H9 (cell line): Measurements from ENCODE around the gene TMEM129. TPM values are rescaled to one million over a fixed set of nuclear protein-coding genes. Genes with fewer than 3 reads are reported as not detected.

Source experiments
- DNase-seq: peaks from one replicate; pipeline ENCODE4 v3.0.0-alpha.2; 2017
- H2AFZ ChIP-seq: one replicate; pipeline ENCODE4 v1.6.1; 2013; ENCODE audit warnings: mild to moderate bottlenecking, low read length, control low read depth, moderate library complexity
- H2AK5ac ChIP-seq: 2 replicates; pipeline ENCODE4 v1.6.1; 2013; ENCODE audit warnings: low read length, control low read depth, mixed read lengths; ENCODE audit not compliant: insufficient read length
- H2BK120ac ChIP-seq: one replicate; pipeline ENCODE4 v1.6.1; 2013; ENCODE audit warnings: low read depth, mild to moderate bottlenecking, low read length, control low read depth, inconsistent platforms; ENCODE audit not compliant: poor library complexity, severe bottlenecking
- H2BK12ac ChIP-seq: 2 replicates; pipeline ENCODE4 v1.6.1; 2013; ENCODE audit warnings: low read length, control low read depth, mixed read lengths, low read depth; ENCODE audit not compliant: insufficient read length
- H2BK15ac ChIP-seq: 2 replicates; pipeline ENCODE4 v1.6.1; 2013; ENCODE audit warnings: low read depth, low read length, control low read depth
- H2BK20ac ChIP-seq: one replicate; pipeline ENCODE4 v1.6.1; 2013; ENCODE audit warnings: low read depth, mild to moderate bottlenecking, low read length, control low read depth, inconsistent platforms; ENCODE audit not compliant: poor library complexity, severe bottlenecking
- H2BK5ac ChIP-seq: 2 replicates; pipeline ENCODE4 v1.6.1; 2013; ENCODE audit warnings: low read length, control low read depth, mixed read lengths; ENCODE audit not compliant: insufficient read length
- H3K14ac ChIP-seq: 2 replicates; pipeline ENCODE4 v1.6.1; 2013; ENCODE audit warnings: low read length, control low read depth; ENCODE audit not compliant: insufficient read depth
- H3K18ac ChIP-seq: 2 replicates; pipeline ENCODE4 v1.6.1; 2013; ENCODE audit warnings: low read depth, mild to moderate bottlenecking, mixed read lengths, low read length, control low read depth; ENCODE audit not compliant: insufficient read length
- H3K23ac ChIP-seq: 2 replicates; pipeline ENCODE4 v1.6.1; 2013; ENCODE audit warnings: low read length, control low read depth, mixed read lengths, low read depth; ENCODE audit not compliant: insufficient read length
- H3K23me2 ChIP-seq: 2 replicates; pipeline ENCODE4 v1.6.1; 2013; ENCODE audit warnings: low read depth, mild to moderate bottlenecking, mixed read lengths, low read length, control low read depth; ENCODE audit not compliant: insufficient read length, poor library complexity, severe bottlenecking
- H3K27ac ChIP-seq: 2 replicates; pipeline ENCODE4 v1.5.1; 2013; ENCODE audit warnings: low read length, control low read depth, mixed read lengths, low read depth; ENCODE audit not compliant: insufficient read length
- H3K27me3 ChIP-seq: 2 replicates; pipeline ENCODE4 v1.6.1; 2013; ENCODE audit warnings: low read length, control low read depth, inconsistent platforms; ENCODE audit not compliant: insufficient read depth
- H3K4ac ChIP-seq: 2 replicates; pipeline ENCODE4 v1.6.1; 2013; ENCODE audit warnings: low read depth, mild to moderate bottlenecking, control low read depth, inconsistent platforms, low read length, moderate library complexity
- H3K4me1 ChIP-seq: 2 replicates; pipeline ENCODE4 v1.6.1; 2013; ENCODE audit warnings: low read length, control low read depth, inconsistent platforms; ENCODE audit not compliant: insufficient read depth
- H3K4me2 ChIP-seq: 2 replicates; pipeline ENCODE4 v1.6.1; 2013; ENCODE audit warnings: low read length, control low read depth, mixed read lengths; ENCODE audit not compliant: insufficient read length, insufficient read depth
- H3K56ac ChIP-seq: 2 replicates; pipeline ENCODE4 v1.6.1; 2013; ENCODE audit warnings: low read depth, mild to moderate bottlenecking, mixed read lengths, low read length, control low read depth; ENCODE audit not compliant: insufficient read length
- H3K79me1 ChIP-seq: 2 replicates; pipeline ENCODE4 v1.6.1; 2013; ENCODE audit warnings: low read depth, mild to moderate bottlenecking, moderate library complexity, low read length, control low read depth, inconsistent platforms; ENCODE audit not compliant: insufficient read depth, poor library complexity, severe bottlenecking
- H3K79me2 ChIP-seq: 2 replicates; pipeline ENCODE4 v1.6.1; 2013; ENCODE audit warnings: low read length, control low read depth, inconsistent platforms; ENCODE audit not compliant: insufficient read depth
- H3K9ac ChIP-seq: 2 replicates; pipeline ENCODE4 v1.6.1; 2013; ENCODE audit warnings: low read length, control low read depth, mixed read lengths; ENCODE audit not compliant: insufficient read length; ENCODE audit errors: extremely low read depth
- H3K9me3 ChIP-seq: one replicate; pipeline ENCODE4 v1.6.1; 2013; ENCODE audit warnings: low read depth, low read length, inconsistent platforms; ENCODE audit not compliant: control insufficient read depth
- H3T11ph ChIP-seq: one replicate; pipeline ENCODE4 v1.6.1; 2013; ENCODE audit warnings: mild to moderate bottlenecking, low read length, control low read depth, inconsistent platforms
- H4K20me1 ChIP-seq: one replicate; pipeline ENCODE4 v1.6.1; 2013; ENCODE audit not compliant: control insufficient read depth, insufficient read length, insufficient read depth
- H4K5ac ChIP-seq: 2 replicates; pipeline ENCODE4 v1.6.1; 2013; ENCODE audit warnings: low read depth, mild to moderate bottlenecking, mixed read lengths, low read length, control low read depth; ENCODE audit not compliant: insufficient read length
- H4K8ac ChIP-seq: replicated peaks from 2 replicates; pipeline ENCODE4 v1.6.1; 2013; ENCODE audit warnings: low read length, control low read depth, mixed read lengths, low read depth; ENCODE audit not compliant: insufficient read length
- H4K91ac ChIP-seq: 2 replicates; pipeline ENCODE4 v1.6.1; 2013; ENCODE audit warnings: low read depth, mild to moderate bottlenecking, moderate library complexity, mixed read lengths, low read length, control low read depth; ENCODE audit not compliant: insufficient read length
- H3K27ac Mint-ChIP-seq, 3 experiments: 2 replicates in 2 of 3; 3 replicates in 1 of 3; pipeline ENCODE4 v1.8.0; 2020 to 2021; ENCODE audit warnings: mixed read lengths in 3 of 3, mild to moderate bottlenecking in 1 of 3, moderate library complexity in 1 of 3
- H3K27me3 Mint-ChIP-seq: 2 replicates; pipeline ENCODE4 v1.8.0; 2021; ENCODE audit warnings: low read depth, mild to moderate bottlenecking, moderate library complexity, mixed read lengths
- H3K36me3 Mint-ChIP-seq, 3 experiments: 2 replicates in 2 of 3; 3 replicates in 1 of 3; pipeline ENCODE4 v1.8.0; 2020 to 2021; ENCODE audit warnings: low read depth in 3 of 3, mixed read lengths in 3 of 3; ENCODE audit not compliant: insufficient read depth in 1 of 3
- H3K4me1 Mint-ChIP-seq, 2 experiments: 2 replicates each; pipeline ENCODE4 v1.8.0; 2020; ENCODE audit warnings: mixed read lengths in 2 of 2
- H3K4me3 Mint-ChIP-seq, 2 experiments: 2 replicates in 1 of 2; 3 replicates in 1 of 2; pipeline ENCODE4 v1.8.0; 2020 to 2021; ENCODE audit warnings: mild to moderate bottlenecking in 2 of 2, mixed read lengths in 2 of 2, moderate library complexity in 1 of 2
- H3K9me3 Mint-ChIP-seq, 2 experiments: 2 replicates in 1 of 2; 3 replicates in 1 of 2; pipeline ENCODE4 v1.8.0; 2020; ENCODE audit warnings: mild to moderate bottlenecking in 2 of 2, mixed read lengths in 2 of 2, moderate library complexity in 1 of 2
- CTCF ChIP-seq: fragments of 200-600 bp; sonication (generic); conservative IDR thresholded peaks from 3 replicates; pipeline ENCODE4 v1.8.0; 2021; ENCODE audit warnings: antibody characterized with exemption, mild to moderate bottlenecking
- WGBS: extraction: QIAGEN DNeasy Blood & Tissue Kit; methylation state at CpG from one replicate; pipeline ENCODE4 v1.1.7; 2013; ENCODE audit warnings: missing lambda C conversion rate, low lambda C conversion rate, mixed read lengths; ENCODE audit not compliant: insufficient read length; ENCODE audit errors: extremely low coverage; 5-methylcytosine and 5-hydroxymethylcytosine counted together
- total RNA-seq: library from RNA; stranded (reverse); gene quantifications from 2 replicates; pipeline ENCODE4 v1.2.1, GENCODE V29; 2021

The TMEM129 gene
- total RNA-seq, 1 experiment from 2014 or later = 27.3 TPM

- Histone ChIP-seq H3K4me2 (no peak overlapping the region), H3K18ac (no peak overlapping the region), H3K9me3 (no peaks in the 10 kb centered on the region), H4K5ac (no peak overlapping the region), H3K27me3 (peaks cover 7% of the 10 kb centered on the region; the same call in 1 of the 2 replicates), H3K14ac (no peak overlapping the region), H2BK15ac (no peak overlapping the region), H3K4me1 (no peaks in the 10 kb centered on the region), H3K79me2 (no peaks in the 10 kb centered on the region), H2BK20ac (no peak overlapping the region), H3K79me1 (no peaks in the 10 kb centered on the region), H4K91ac (no peak overlapping the region), H2AFZ (no peak overlapping the region), H2BK120ac (no peak overlapping the region), H3K23ac (no peak overlapping the region), H3K27ac (no peak overlapping the region), H3K56ac (no peak overlapping the region), H3K23me2 (peaks cover 2% of the 10 kb centered on the region), H3K9ac (no peak overlapping the region), H3K4ac (no peak overlapping the region), H3T11ph (no peak overlapping the region), H2BK5ac (no peak overlapping the region), H2BK12ac (no peak overlapping the region), H2AK5ac (no peak overlapping the region), H4K8ac (no peak overlapping the region), H4K20me1 (no peaks in the 10 kb centered on the region)
- peaks cover 28% of the 10 kb centered on the region for H3K27me3 Mint-ChIP-seq
- H3K9me3 Mint-ChIP-seq = peaks cover 2% of the 10 kb centered on the region in 2 experiments; a peak in 1 of 5 replicates
- no peak overlapping the region for H3K4me3 Mint-ChIP-seq
- TF ChIP-seq CTCF = no peak
- no peak for DNase-seq
- H3K4me1 Mint-ChIP-seq = peaks cover 16% of the 10 kb centered on the region in 2 experiments
- WGBS = no CpG with 5 or more reads among the region's 23 CpGs
- peaks cover 2 to 6% (median 5%) of the 10 kb centered on the region in 3 experiments; a peak in 6 of 7 replicates for H3K36me3 Mint-ChIP-seq
- H3K27ac Mint-ChIP-seq = no peak overlapping the region
These were observed 35.6 kb downstream of the TMEM129 start for GRCh38 chr4:1685235-1686150.
